ENCODE measurements around the gene FRMPD4. TPM values are rescaled to one million over a fixed set of nuclear protein-coding genes. Genes with fewer than 3 reads are reported as not detected.

Gene FRMPD4
- total and polyA plus RNA-seq, 10 of the 15 experiments (the other 5 are each of a cell fraction or from before 2014, with no cell fraction given): not detected

- in situ Hi-C loops (cut with MboI) (no loop called here), intact Hi-C loops (cut with micrococcal nuclease; ENCODE audit: unreplicated experiment) (no loop called here)
- DNase-seq (ENCODE audit: low read depth, low spot score): no peak
- no TSS peak for BruUV-seq (replicated peaks)
- TF ChIP-seq PKNOX1 (IDR thresholded peaks at IDR 0.05): no peak
- TF ChIP-seq RFX5 (IDR thresholded peaks at IDR 0.05; ENCODE audit: low read depth, low read length): no peak
- no peak for TF ChIP-seq NR2C2 (IDR thresholded peaks at IDR 0.05; ENCODE audit: borderline replicate concordance, control insufficient read depth, insufficient read length, low read depth)
- TF ChIP-seq IRF5 (IDR thresholded peaks at IDR 0.05; ENCODE audit: borderline replicate concordance): no peak
- TF ChIP-seq BCLAF1 (IDR thresholded peaks at IDR 0.05): no peak
- TF ChIP-seq HDGF (IDR thresholded peaks at IDR 0.05): no peak
- TF ChIP-seq CHD4 (IDR thresholded peaks at IDR 0.05): no peak
- no peak for TF ChIP-seq ZNF622 (IDR thresholded peaks at IDR 0.05)
- TF ChIP-seq CEBPB (IDR thresholded peaks at IDR 0.05; ENCODE audit: borderline replicate concordance in 1 of 2, low read depth in 2 of 2, low read length in 2 of 2): no peak
- TF ChIP-seq SREBF2 (IDR thresholded peaks at IDR 0.05; ENCODE audit: low read length): no peak
- Histone ChIP-seq H2AFZ (ENCODE audit: control insufficient read depth, low read depth, low read length) (no peak overlapping the region), H3K4me1 (ENCODE audit: control insufficient read depth, insufficient read depth, low read length) (no peaks in the 10 kb centered on the region), H4K20me1 (ENCODE audit: control insufficient read depth, insufficient read depth) (no peaks in the 10 kb centered on the region), H3K4me2 (ENCODE audit: control insufficient read depth, insufficient read depth) (no peak overlapping the region), H3K4me3 (no peak overlapping the region), H3K79me2 (ENCODE audit: control insufficient read depth, insufficient read depth, low read length) (no peaks in the 10 kb centered on the region), H3K9me3 (replicated peaks; ENCODE audit: control insufficient read depth, insufficient read depth, low read length) (no peaks in the 10 kb centered on the region), H3K9ac (ENCODE audit: control insufficient read depth, insufficient read depth, low read length) (no peak overlapping the region), H3K27ac (ENCODE audit: control insufficient read depth, insufficient read depth) (no peak overlapping the region), H3K36me3 (ENCODE audit: control insufficient read depth in 2 of 2, insufficient read depth in 2 of 2, low read length in 1 of 2) (no peaks in the 10 kb centered on the region), H3K27me3 (replicated peaks in 1 of 2; ENCODE audit: control insufficient read depth in 2 of 2, insufficient read depth in 2 of 2, low read length in 1 of 2) (no peaks in the 10 kb centered on the region)
- FAIRE-seq: no peak
- no peak for ATAC-seq
- 36% methylated on average over 5 of the region's 5 CpGs for WGBS (ENCODE audit: insufficient coverage, insufficient replicate concordance, low lambda C conversion rate, missing lambda C conversion rate)
- SMC1A ChIA-PET (ENCODE audit: uncharacterized antibody, unreplicated experiment): interaction anchor here (0.7 kb wide), 1 partner anchor 11 kb away, joined by 4 read pairs; no protein-coding TSS in a partner anchor
- POLR2A ChIA-PET: no interaction called here
- CTCF ChIA-PET: no interaction called here
- RAD21 ChIA-PET (ENCODE audit: unreplicated experiment): no interaction called here
Measured at GRCh38 chrX:12579311-12579710, 441.0 kb downstream of the FRMPD4 start.

All from GM12878 (cell line).